Measurements from ENCODE around the gene CHST8. TPM values are rescaled to one million over a fixed set of nuclear protein-coding genes. Genes with fewer than 3 reads are reported as not detected.
"Not testable (repeated sequence)": the region's sequence is repeated elsewhere in the genome, so short reads cannot be mapped to it uniquely, and the experiment has no call there.

The CHST8 gene
- total and polyA plus RNA-seq, 4 experiments from 2014 or later = not detected

DNA sequence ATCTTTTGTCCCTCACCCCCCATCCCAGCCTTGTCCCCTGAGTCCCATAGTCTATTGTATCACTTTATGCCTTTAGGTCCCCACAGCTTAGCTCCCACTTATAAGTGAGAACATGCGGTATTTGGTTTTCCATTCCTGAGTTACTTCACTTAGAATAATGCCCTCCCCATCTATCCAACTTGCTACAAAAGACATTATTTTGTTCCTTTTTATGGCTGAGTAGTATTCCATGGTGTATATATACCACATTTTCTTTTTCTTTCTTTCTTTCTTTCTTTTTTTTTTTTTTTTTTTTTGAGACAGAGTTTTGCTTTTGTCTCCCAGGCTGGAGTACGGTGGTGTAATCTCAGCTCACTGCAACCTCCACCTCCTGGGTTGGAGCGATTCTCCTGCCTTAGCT is 73.8 kb downstream of the CHST8 start:
- H3K4me1 ChIP-seq (ENCODE audit: insufficient read depth, low read length); intact Hi-C loops (cut with micrococcal nuclease); H3K36me3 ChIP-seq (ENCODE audit: insufficient read depth, low read length); H3K4me1 Mint-ChIP-seq; DNase-seq; H3K4me3 Mint-ChIP-seq; H3K27me3 ChIP-seq (ENCODE audit: insufficient read depth, low read length); H3K9me3 Mint-ChIP-seq; H3K27ac Mint-ChIP-seq; H3K27me3 Mint-ChIP-seq; H3K27ac ChIP-seq (ENCODE audit: low read depth, low read length); H3K4me3 ChIP-seq (ENCODE audit: low read length in 2 of 2); H3K9me3 ChIP-seq (ENCODE audit: control insufficient read depth in 1 of 2, low read length in 2 of 2); POLR2A ChIA-PET (ENCODE audit: partially characterized antibody); H3K36me3 Mint-ChIP-seq; CTCF ChIA-PET (ENCODE audit: partially characterized antibody): not testable (repeated sequence)

DNA sequence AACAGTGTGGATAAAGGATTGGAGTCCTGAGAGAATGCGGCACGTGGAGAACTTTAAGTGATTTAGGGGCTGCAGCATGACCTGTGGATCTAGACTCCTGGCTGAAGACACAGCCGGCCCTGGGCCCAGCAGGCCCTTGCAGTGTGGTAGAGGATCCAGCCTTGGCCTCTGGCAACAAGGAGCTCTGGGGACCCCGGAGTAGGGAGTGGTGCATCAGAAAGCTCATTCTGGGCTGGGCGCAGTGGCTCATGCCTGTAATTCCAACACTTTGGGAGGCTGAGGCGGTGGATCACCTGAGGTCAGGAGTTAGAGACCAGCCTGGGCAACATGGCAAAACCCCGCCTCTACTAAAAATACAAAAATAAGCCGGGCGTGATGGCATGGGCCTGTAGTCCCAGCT is 76.0 kb downstream of the CHST8 start:
- no peaks in the 10 kb centered on the region for H3K36me3 Mint-ChIP-seq
- no peak overlapping the region for H3K27ac Mint-ChIP-seq
- CTCF ChIA-PET (ENCODE audit: partially characterized antibody) = no interaction called here

DNA sequence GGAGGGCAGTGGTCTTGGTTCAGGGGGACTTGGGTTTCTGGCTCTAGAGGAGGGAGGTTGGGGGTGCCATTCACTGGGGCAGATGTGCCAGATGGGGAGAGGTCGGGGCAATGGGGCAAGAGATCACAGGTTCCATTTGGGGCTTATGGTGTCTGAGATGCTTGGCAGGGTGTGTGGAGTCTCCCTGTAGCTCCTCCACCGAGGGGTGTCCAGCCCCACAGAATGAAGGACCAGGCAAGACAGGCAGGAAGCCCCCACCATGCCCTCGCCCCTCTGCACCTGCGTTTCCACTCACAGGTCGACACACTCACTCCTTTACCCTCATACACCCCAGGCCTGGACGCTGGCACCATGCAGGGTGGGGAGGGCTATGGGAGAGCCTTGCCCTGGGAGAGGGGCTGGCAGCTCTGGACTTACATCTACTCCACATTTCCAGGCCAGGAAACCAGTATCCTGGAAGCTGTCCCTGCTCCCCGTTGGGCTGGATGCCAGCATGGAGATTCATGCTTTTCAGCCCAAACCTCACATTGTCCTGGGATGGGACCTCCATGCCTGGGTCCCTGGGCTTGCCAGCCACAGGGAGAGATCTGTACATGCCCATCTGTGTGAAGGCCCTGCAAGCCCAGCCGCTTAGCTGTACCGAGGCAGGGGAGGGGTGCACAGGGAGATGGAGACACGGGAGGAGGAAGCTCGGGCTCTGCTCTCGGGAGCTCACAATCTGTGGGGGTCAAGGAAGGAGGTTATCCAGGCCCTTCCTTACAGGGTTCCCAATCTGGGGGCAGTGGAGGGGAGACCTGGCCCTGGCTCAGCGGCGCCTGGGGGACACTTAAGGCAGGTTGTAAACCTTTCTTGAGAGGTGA is 77.1 kb downstream of the CHST8 start:
- Mint-ChIP-seq H3K4me3 (no peak overlapping the region), H3K27ac (peak overlapping the region in 1 of 7 donors; percentile 17), H3K27me3 (peaks cover 4 to 7% of the 10 kb centered on the region in 2 donors), H3K4me1 (no peaks in the 10 kb centered on the region), H3K36me3 (no peaks in the 10 kb centered on the region), H3K9me3 (no peaks in the 10 kb centered on the region)
- DNase-seq = no peak
- H3K4me3 ChIP-seq (ENCODE audit: low read length in 2 of 2) = no peak overlapping the region
- no peaks in the 10 kb centered on the region for H3K27me3 ChIP-seq (ENCODE audit: insufficient read depth, low read length)
- intact Hi-C loops (cut with micrococcal nuclease) = no loop called here
- no peaks in the 10 kb centered on the region for H3K36me3 ChIP-seq (ENCODE audit: insufficient read depth, low read length)
- CTCF ChIA-PET (ENCODE audit: partially characterized antibody) = no interaction called here
- no peak overlapping the region for H3K27ac ChIP-seq (ENCODE audit: low read depth, low read length)
- H3K9me3 ChIP-seq (ENCODE audit: control insufficient read depth in 1 of 2, low read length in 2 of 2) = no peaks in the 10 kb centered on the region
- POLR2A ChIA-PET (ENCODE audit: partially characterized antibody) = no interaction called here
- H3K4me1 ChIP-seq (ENCODE audit: insufficient read depth, low read length) = no peaks in the 10 kb centered on the region

More for the DNA sequence above, 76.0 kb downstream of the CHST8 start:
- no peaks in the 10 kb centered on the region for H3K4me1 Mint-ChIP-seq
- intact Hi-C loops (cut with micrococcal nuclease) = no loop called here
- H3K36me3 ChIP-seq (ENCODE audit: insufficient read depth, low read length) = no peaks in the 10 kb centered on the region
- DNase-seq = no peak
- no peaks in the 10 kb centered on the region for H3K27me3 ChIP-seq (ENCODE audit: insufficient read depth, low read length)
- H3K4me1 ChIP-seq (ENCODE audit: insufficient read depth, low read length) = no peaks in the 10 kb centered on the region
- peaks cover 4 to 7% of the 10 kb centered on the region in 2 donors for H3K27me3 Mint-ChIP-seq
- no peak overlapping the region for H3K4me3 ChIP-seq (ENCODE audit: low read length in 2 of 2)
- no peaks in the 10 kb centered on the region for H3K9me3 Mint-ChIP-seq
- H3K9me3 ChIP-seq (ENCODE audit: control insufficient read depth in 1 of 2, low read length in 2 of 2) = no peaks in the 10 kb centered on the region
- POLR2A ChIA-PET (ENCODE audit: partially characterized antibody) = no interaction called here
- H3K4me3 Mint-ChIP-seq = no peak overlapping the region
- no peak overlapping the region for H3K27ac ChIP-seq (ENCODE audit: low read depth, low read length)

DNA sequence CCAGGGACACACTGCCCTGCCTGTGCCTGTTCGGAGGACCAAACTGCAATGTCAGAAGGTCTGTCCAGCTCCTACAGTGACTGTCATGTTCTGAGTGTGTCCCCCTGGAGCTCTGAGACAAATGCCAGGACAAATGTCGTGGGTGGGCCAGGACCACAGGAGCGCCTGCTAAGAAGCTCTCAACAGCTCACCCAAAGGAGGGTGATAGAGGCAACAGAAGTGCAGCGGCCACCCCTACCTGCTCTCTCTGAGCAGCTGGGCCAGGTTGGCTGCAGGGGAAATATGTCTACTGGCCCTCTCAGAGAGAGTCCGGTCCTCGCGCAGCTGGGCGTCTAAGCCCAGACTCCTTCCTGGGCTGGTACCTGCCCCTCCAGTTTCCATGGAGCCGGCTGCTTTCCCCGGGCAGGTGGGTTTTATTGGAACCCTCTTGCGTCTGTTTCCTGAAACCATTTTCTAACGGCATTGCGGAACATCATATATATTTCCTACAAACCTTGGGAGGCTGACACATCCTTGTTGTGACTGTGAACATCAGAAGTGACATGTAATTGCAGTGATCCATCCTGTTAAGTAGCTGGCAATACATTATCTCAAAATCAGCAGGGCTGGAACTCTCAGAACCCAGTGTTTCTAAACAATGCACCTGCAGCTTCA is 78.1 kb downstream of the CHST8 start:
- no peak overlapping the region for H3K27ac ChIP-seq (ENCODE audit: low read depth, low read length)
- DNase-seq = no peak
- Mint-ChIP-seq H3K9me3 (no peaks in the 10 kb centered on the region), H3K4me1 (no peaks in the 10 kb centered on the region), H3K27me3 (peaks cover 4 to 7% of the 10 kb centered on the region in 2 donors), H3K4me3 (no peak overlapping the region), H3K27ac (no peak overlapping the region), H3K36me3 (no peaks in the 10 kb centered on the region)
- H3K4me1 ChIP-seq (ENCODE audit: insufficient read depth, low read length) = no peaks in the 10 kb centered on the region
- ChIA-PET CTCF (ENCODE audit: partially characterized antibody) (no interaction called here), POLR2A (ENCODE audit: partially characterized antibody) (no interaction called here)
- H3K4me3 ChIP-seq (ENCODE audit: low read length in 2 of 2) = no peak overlapping the region
- no peaks in the 10 kb centered on the region for H3K27me3 ChIP-seq (ENCODE audit: insufficient read depth, low read length)
- intact Hi-C loops (cut with micrococcal nuclease) = no loop called here
- no peaks in the 10 kb centered on the region for H3K9me3 ChIP-seq (ENCODE audit: control insufficient read depth in 1 of 2, low read length in 2 of 2)
- H3K36me3 ChIP-seq (ENCODE audit: insufficient read depth, low read length) = no peaks in the 10 kb centered on the region

DNA sequence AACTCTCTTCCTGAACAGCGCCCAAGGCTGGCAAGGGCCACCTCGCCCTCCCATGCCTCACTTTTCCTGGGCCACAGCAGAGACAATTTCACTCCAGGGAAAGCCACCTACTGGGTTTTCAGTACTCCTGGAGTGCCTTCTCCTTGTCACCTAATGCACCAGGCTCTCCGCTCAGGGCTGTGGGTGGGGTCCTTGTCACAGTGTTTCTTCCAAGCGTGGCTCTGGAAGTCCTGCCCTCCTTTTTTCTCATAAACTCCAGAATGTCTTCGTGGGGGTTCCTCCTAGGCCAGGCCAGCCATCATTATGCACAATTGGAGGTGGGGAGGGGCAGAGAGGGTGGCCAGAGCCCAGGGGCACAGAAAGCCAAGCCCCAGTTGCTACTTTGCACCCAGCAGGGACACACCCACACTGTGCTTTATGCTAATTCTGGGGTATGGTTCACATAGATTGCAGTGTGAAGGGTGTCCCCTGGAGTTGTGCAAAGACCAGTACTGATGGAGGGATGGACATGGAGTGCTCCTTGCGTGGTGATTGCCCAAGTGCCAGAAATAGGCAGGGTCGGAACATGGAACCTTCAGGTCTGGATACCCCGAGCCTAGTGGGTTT is 78.8 kb downstream of the CHST8 start:
- no peaks in the 10 kb centered on the region for H3K9me3 Mint-ChIP-seq
- no peaks in the 10 kb centered on the region for H3K36me3 Mint-ChIP-seq
- H3K4me1 ChIP-seq (ENCODE audit: insufficient read depth, low read length) = no peaks in the 10 kb centered on the region
- no peaks in the 10 kb centered on the region for H3K27me3 ChIP-seq (ENCODE audit: insufficient read depth, low read length)
- peaks cover 4 to 7% of the 10 kb centered on the region in 2 donors for H3K27me3 Mint-ChIP-seq
- no peak overlapping the region for H3K4me3 Mint-ChIP-seq
- H3K4me3 ChIP-seq (ENCODE audit: low read length in 2 of 2) = no peak overlapping the region
- no peaks in the 10 kb centered on the region for H3K36me3 ChIP-seq (ENCODE audit: insufficient read depth, low read length)
- ChIA-PET CTCF (ENCODE audit: partially characterized antibody) (no interaction called here), POLR2A (ENCODE audit: partially characterized antibody) (interaction anchor here (0.5 kb wide), 1 partner anchor 392 kb away, joined by 3 read pairs; no protein-coding TSS in a partner anchor)
- H3K27ac Mint-ChIP-seq = no peak overlapping the region
- H3K4me1 Mint-ChIP-seq = no peaks in the 10 kb centered on the region
- no peak overlapping the region for H3K27ac ChIP-seq (ENCODE audit: low read depth, low read length)
- intact Hi-C loops (cut with micrococcal nuclease) = no loop called here
- no peak for DNase-seq
- H3K9me3 ChIP-seq (ENCODE audit: control insufficient read depth in 1 of 2, low read length in 2 of 2) = no peaks in the 10 kb centered on the region

DNA sequence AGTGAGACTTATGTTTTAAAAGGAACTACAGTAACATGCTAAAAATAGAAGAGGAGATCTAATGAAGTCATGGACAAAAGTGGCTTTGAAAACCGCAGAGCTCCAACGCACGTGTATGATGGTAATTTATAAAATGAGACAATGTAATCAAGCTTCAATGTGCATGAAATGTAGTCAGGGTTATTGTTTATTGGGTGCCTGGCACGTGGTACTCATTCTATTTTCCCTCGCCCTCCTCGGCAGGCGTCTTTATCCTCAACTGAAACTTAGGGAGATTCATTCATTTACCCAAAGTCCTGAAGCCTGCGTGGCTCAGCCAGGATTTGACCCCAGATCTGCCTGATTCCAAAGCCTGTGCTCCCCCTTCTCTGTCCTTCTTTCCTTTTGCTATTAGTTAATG is 79.8 kb downstream of the CHST8 start:
- no peaks in the 10 kb centered on the region for H3K4me1 Mint-ChIP-seq
- no peak for DNase-seq
- peaks cover 4 to 7% of the 10 kb centered on the region in 2 donors for H3K27me3 Mint-ChIP-seq
- no peaks in the 10 kb centered on the region for H3K27me3 ChIP-seq (ENCODE audit: insufficient read depth, low read length)
- no peak overlapping the region for H3K4me3 Mint-ChIP-seq
- H3K27ac Mint-ChIP-seq = no peak overlapping the region
- H3K9me3 Mint-ChIP-seq = no peaks in the 10 kb centered on the region
- H3K27ac ChIP-seq (ENCODE audit: low read depth, low read length) = no peak overlapping the region
- intact Hi-C loops (cut with micrococcal nuclease) = no loop called here
- no peaks in the 10 kb centered on the region for H3K36me3 Mint-ChIP-seq
- no peaks in the 10 kb centered on the region for H3K36me3 ChIP-seq (ENCODE audit: insufficient read depth, low read length)
- no peaks in the 10 kb centered on the region for H3K4me1 ChIP-seq (ENCODE audit: insufficient read depth, low read length)
- ChIA-PET CTCF (ENCODE audit: partially characterized antibody) (no interaction called here), POLR2A (ENCODE audit: partially characterized antibody) (no interaction called here)
- no peak overlapping the region for H3K4me3 ChIP-seq (ENCODE audit: low read length in 2 of 2)
- no peaks in the 10 kb centered on the region for H3K9me3 ChIP-seq (ENCODE audit: control insufficient read depth in 1 of 2, low read length in 2 of 2)

DNA sequence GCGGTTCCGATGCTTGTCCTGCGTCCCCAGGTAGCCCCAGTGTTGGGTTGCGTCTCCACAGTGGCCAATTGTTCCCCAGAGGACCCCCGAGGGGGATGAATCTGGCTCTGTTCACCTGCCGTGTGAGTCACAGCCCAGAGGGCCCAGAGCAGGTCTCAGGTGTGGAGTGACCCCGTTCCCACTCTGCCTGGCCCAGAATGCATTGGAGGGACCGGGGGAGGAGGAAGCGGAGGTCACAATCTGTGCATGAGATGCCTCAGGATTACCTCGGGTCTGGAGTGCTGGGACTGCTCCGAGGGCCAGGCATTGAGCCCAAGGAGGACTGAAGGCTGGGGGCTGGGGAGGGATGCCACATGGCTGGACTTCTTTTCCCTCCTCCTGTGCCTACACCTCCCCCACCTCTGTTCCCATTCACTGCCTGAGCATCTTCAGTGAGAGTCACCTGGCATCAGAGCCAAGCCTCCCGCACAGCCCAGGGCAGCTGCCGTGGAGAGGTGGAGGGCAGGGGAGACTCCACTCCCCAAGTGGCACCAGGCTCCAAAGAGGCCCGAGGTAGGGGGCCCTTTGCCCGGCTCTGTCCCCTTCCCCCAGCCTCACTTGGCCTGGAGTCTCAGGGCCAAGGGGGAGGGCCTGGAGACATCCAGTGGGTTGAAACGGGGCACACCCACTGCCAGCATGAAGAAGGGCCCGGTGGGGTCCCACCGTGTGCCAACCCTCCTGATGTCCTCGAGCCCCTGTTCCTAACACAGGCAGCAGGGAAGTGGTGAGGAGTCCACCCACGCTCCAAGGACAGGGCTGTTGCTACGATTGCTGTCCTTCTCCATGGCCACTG is 81.1 kb downstream of the CHST8 start:
- CTCF ChIA-PET (ENCODE audit: partially characterized antibody) = no interaction called here
- H3K36me3 Mint-ChIP-seq = no peaks in the 10 kb centered on the region
- peaks cover 4 to 7% of the 10 kb centered on the region in 2 donors for H3K27me3 Mint-ChIP-seq
- DNase-seq = no peak
- Histone ChIP-seq H3K27me3 (ENCODE audit: insufficient read depth, low read length) (no peaks in the 10 kb centered on the region), H3K9me3 (ENCODE audit: control insufficient read depth in 1 of 2, low read length in 2 of 2) (no peaks in the 10 kb centered on the region), H3K27ac (ENCODE audit: low read depth, low read length) (no peak overlapping the region), H3K4me1 (ENCODE audit: insufficient read depth, low read length) (no peaks in the 10 kb centered on the region), H3K36me3 (ENCODE audit: insufficient read depth, low read length) (no peaks in the 10 kb centered on the region), H3K4me3 (ENCODE audit: low read length in 2 of 2) (no peak overlapping the region)
- intact Hi-C loops (cut with micrococcal nuclease) = no loop called here
- no peak overlapping the region for H3K4me3 Mint-ChIP-seq
- H3K27ac Mint-ChIP-seq = no peak overlapping the region
- no peaks in the 10 kb centered on the region for H3K4me1 Mint-ChIP-seq
- no peaks in the 10 kb centered on the region for H3K9me3 Mint-ChIP-seq
- POLR2A ChIA-PET (ENCODE audit: partially characterized antibody) = no interaction called here
